GM21717 (cell line): ENCODE results near the gene OXCT1.
"Not testable (repeated sequence)": the region's sequence is repeated elsewhere in the genome, so short reads cannot be mapped to it uniquely, and the experiment has no call there.

Source experiments
- ATAC-seq: cut with Tn5 transposase; IDR thresholded peaks from one replicate; pipeline ENCODE4 v1.9.1; 2021; ENCODE audit warnings: mild to moderate bottlenecking, moderate library complexity; ENCODE audit not compliant: unreplicated experiment

OXCT1 gene

DNA sequence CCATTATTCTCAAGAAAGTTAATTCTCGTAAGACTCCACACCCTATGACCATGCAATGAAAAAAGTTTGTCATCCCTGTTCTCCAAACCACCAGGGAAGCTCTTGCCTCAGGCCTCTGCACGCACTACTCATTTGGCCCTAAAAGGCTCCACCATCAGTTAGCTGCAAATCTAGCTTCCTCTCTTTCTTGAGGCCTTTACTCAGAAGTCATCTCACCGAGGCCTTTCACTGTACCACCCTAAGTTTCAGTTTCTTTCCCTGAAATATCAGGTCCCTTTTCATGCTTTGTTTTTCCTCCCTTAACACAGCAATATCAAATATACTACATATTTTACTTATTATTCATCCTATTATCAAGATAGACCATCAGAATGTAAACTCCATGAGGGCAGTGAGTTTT is 39.1 kb downstream of the OXCT1 start:
- peak; percentile 85 for ATAC-seq

DNA sequence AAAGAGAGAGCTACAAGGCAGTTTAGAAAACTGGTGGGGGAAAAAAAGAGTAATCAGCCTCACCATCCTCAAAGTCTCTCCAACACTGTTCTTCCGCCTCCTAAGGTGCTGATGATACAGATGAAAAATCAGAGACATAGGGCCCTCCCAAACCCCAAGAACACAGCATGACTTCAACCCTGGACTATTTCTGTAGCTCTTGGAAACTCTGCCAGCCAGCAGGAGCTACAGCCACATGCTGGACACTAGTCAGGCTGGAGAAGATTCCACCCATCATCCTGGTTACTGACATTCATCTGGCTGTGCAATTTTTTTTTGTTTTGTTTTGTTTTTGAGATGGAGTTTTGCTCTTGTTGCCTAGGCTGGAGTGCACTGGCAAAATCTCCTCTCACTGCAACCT is 42.4 kb downstream of the OXCT1 start:
- ATAC-seq = no peak

DNA sequence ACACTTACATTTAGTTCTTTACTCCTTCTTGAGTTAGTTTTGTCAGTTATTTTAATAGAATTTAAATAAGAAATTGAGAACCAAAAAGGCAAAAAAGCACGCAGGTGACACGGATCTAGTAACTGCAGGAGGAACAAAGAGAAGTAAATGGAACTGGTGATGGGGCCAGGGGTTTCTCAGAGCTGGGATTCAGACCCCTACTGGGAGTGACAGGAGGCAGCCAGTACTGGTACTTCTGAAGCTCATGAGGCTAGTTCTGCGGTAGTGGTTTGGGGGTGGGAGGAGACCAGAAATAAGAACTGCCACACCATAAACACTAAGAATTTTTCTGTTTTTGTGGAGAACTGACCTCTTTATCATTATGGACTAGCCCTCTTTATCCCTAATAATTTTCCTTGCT is 48.2 kb downstream of the OXCT1 start:
- no peak for ATAC-seq

DNA sequence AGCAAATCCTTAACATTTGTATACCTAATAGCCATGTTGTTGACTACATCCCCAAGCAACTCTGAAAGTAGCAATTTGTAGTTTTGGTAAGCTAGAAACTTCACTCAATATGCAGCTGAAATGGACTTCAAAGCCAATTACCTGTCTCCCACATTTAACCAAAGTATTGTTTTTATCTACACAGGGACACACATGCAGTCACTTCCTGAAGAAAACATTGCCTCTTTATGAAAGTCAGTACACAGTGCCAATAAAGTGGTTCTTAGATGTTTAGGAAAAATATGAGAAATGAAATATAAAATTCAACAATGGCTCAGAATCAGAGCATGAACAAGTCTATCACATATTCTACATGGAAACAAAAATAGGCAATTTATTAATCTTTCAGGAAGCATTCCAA is 49.2 kb downstream of the OXCT1 start:
- no peak for ATAC-seq

DNA sequence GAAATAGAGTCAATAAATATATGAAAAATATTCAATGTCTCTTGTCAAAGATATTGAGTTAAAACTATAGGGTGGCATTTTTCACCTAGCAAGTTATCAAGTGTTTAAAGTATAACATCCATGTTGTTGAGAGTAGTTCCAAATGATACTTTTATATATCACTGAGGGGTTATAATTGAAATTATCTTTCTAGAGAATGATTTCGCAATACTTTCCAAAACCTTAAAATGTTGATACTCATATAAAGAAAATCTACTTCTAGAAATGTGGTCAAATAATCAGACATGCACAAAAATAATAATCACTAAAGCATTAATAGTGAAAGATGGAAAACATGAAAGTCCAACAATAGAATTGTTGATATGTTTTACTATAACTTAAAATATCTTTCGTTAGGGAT is 50.1 kb downstream of the OXCT1 start:
- no peak for ATAC-seq

DNA sequence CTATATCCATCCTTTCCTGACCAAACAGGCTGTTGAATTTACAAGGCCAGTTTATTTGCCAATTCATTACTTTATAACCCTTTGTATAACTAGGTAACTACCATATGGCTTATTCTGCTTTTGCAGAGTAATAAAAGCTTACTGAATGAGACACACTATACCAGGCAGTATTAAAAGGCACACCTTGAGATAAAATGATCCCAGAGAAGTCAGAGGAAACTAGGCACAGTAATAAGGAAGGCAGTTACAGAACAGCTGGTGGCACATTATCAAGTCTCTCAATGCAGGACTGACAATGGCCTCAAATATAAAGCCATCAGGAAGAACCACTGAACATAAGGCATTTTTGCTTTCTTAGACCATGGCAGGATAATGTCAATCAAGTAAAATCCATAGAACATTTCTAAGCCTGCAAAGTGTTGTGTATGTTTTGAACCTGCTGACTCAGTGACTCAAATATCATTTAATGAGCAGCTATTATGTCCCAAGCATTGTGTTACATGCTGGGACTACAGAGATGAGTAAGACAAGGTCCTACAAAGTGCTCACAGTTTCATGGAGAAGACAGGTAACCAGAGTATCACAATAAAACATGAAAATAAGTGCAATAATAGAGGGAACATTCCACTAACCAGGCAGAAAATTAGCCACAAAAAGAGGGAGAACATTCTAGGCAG is 52.5 kb downstream of the OXCT1 start:
- ATAC-seq = no peak

DNA sequence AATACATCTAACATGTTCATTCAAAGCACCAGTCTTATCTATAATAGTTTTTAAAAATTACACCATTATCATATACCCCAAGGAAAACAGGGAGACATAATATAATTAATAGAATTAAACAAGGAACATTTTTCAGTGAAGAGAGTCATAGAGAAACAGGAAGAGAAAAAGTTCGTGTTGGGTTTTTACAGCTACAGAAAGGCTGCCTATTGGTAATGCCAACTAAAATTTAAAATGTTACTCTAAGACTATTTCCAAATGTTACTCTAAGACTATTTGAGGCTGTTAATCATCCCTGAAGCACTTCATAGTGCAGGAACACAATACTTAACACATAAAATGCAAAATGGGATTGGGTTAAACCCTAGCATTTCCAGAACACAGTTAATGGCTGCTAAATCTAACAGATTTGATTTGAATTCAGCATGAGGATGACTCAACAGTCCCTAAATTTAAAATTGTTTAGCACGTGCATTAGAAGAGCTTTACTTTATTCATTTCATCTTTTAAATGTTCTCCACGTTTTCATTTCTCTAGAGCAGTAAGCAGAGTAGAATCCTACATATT is 54.5 kb downstream of the OXCT1 start:
- ATAC-seq = no peak

DNA sequence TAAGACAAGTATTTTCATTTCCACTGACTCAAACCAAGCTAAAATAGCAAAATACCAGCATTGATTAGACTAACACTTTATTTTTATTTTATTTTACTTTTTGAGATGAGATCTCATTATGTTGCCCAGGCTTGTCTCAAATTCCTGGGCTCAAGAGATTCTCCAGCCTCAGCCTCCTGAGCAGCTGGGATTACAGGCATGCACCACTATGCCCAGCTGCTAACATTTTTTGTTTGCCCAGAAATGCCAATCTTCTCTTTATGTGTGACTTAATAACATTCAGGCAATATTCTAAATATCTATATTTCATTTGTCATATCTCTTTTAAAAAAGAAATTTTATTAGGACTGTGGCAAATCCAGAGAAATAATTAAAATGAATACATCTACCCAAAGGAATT is 55.0 kb downstream of the OXCT1 start:
- no peak for ATAC-seq

DNA sequence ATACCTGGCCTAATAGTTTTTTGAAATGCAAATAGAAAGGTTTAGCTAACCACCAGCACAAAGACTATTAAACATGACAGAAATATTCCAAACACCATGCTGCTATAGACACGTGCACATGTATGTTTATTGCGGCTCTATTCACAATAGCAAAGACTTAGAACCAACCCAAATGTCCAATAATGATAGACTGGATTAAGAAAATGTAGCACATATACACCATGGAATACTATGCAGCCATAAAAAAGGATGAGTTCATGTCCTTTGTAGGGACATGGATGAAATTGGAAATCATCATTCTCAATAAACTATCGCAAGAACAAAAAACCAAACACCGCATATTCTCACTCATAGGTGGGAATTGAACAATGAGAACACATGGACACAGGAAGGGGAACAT is 55.9 kb downstream of the OXCT1 start:
- ATAC-seq = not testable (repeated sequence)

DNA sequence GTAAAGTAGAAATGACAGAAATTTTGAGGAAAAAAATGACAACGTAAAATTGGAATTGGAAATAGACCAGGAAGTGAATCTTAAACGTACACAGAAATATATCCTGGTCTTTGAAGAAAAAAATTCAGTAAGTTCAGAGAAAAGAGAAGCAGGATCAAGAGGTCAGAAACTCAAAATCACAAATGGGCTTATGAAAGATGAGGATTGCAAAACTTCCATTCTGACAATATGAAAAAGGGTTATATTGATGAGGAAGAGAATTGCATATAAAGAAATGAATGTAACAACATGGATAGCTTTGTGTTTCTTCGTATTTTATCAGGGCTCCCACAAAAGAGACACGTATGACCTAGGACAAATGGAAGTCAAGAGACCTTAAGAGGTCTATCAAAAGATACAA is 58.1 kb downstream of the OXCT1 start:
- ATAC-seq = no peak

DNA sequence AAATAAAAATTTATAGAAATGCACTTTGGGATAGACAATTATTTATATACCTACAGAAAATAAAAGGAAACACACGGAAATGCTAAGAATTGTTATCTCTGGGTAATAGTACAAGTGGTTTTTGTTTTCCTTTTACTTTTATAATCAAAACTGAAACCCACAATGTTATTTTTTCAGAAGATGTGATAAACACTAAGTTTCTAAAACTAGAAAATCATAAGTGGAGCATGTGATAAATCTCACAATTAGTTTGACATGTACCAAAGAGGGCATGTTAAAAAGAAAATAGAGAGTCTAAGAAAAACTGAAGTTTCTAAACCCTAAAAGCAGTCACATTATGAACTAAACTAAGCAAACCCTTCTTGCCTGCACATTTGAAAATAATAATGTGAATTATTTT is 61.1 kb downstream of the OXCT1 start:
- ATAC-seq = peak; percentile 53

DNA sequence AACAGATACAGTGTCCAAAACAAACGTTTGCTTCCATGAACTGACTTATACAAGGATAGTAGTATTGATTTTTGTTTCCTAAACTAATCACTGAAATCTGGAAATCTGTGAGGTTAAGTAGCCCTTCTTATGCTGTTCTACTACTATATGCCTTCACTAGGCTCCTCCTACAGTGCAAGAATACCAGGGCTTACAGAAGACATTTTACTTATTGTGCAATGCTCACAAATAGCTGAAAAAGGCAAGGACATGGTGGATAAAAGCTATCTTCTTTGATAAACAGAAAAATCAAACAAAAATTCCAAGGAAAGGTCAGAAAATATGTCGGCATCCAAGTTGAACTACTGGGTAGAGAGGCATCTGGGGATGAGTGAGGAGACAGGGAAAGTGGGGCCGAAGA is 61.9 kb downstream of the OXCT1 start:
- no peak for ATAC-seq

DNA sequence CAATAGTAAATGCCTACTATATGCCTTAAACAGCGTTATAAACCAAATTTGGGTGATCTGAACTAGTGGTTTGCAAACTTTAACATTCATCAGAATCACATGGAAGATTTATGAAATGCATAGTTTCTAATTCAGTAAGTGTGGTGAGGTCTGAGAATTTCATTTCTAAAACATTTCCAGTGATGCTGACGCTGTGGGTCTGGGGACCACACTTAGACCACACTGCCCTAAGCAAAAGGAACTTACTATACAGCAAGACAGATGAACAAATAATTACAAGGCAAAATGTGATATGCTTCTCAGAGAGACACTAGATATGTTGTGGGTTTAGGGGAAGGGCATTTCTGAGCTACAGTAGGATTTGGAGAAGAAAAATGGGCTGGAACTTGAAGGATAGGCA is 72.6 kb downstream of the OXCT1 start:
- ATAC-seq = no peak

DNA sequence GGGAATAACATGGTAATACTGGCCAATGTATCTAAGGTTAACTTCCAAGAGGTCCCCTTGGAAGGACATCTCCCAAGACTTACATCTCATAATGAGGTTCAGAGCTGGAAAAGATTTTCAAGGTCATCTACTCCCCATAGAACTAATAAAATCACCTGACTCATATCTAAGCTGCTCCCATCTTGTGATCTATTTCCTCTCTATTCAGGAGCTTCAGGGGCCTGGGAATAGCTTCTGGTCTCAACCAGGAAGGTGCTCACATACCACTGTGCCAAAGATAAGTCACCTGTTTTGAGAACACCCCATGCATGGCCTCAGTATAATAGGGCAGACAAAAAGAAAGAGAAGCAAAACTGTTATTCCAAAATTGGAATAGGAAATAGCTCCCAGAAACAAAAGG is 74.2 kb downstream of the OXCT1 start:
- ATAC-seq = no peak

DNA sequence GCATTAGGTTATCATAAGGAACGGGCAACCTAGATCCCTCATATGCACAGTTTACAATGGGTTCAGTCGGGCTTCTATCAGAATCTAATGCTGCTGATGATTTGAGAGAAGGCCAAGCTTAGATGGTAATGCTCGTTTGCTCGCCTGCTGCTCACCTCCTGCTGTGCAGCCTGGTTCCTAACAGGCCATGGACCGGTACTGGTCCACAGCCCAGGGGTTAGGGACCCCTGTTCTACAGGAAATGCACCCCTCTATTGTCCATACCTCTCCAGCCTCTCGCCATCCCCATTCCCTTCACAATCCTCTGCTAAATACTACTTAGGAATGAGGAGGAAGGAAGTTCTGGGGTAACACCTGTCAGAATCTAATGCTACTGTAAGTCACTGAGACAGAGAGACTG is 75.1 kb downstream of the OXCT1 start:
- no peak for ATAC-seq

DNA sequence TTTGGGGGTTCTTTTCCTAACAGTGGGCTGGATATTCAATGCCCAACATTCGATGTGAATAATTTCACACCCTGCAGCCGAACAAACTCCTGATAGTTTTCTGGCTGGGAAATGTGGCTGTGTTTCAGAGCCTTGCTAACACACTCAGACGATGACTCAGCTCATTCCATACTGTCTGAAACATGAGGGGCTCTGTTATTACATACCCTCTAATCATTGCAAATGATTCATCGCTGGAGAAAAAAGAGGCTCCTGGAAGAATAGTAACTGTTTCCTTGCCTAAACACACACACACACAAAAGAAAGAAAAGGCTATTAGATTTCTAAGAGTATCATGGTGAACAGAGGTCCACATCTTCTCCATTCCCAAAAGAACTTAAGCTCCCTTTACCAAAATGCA is 75.8 kb downstream of the OXCT1 start:
- ATAC-seq = no peak

DNA sequence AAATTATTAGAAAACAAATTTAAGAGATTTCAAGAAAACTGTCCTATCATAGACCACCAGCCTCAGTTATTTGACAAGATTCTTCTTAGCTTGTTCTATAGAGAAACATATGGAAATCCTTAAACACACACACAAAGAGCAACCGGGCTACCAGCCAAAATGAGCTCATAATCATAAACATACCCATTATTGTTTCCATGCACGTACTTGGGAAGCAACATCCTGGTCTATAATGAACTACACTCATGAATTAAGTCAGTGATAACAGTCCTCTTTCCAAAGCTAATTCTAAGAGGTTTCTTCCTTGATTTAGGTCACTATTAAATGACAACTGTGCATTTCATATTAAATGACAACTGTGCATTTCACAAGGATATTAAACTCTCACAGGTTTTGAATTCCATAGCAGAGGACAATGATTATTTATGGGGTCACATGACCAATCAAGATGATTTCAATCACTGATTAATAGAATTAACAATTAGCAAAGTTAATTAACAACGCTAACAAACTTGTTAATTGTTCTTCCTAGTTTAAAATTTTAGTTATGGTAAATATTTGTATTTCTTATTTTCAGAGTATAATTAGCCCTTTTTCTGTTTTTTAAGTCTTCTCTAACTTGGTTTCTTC is 77.0 kb downstream of the OXCT1 start:
- no peak for ATAC-seq

DNA sequence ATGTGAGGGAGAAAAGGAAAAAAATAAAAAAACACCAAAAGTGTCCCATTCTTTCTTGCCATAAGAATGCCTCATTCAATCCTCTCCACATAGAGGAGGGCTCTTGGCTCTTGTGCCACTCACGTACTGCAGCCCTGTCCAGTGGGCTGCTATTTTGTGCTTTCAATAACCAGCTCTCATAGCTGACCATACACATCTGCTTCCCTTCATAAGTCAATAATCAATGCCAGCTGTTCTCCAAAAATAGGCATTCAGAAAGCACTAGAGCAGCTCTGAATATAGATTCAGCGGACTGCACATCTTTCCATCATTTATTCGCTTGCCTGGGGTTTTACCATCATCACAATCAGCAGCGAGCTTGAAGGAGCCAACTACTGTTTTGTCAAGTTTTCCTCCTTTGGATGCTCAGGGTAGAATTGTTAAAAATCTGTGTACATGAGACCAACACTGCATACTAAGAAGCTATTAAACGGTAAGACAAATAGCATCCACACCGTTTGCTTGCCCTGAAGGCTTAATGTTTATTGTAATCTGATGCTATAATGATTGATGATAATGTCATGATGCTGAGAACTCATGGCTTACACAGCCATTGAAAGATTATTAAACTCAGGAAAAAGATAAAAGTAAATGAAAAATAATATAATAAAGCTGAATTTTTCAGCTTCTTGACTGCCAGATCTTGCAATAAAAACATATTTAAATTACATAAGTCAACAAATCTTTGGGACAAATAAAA is 80.0 kb downstream of the OXCT1 start:
- ATAC-seq = no peak

DNA sequence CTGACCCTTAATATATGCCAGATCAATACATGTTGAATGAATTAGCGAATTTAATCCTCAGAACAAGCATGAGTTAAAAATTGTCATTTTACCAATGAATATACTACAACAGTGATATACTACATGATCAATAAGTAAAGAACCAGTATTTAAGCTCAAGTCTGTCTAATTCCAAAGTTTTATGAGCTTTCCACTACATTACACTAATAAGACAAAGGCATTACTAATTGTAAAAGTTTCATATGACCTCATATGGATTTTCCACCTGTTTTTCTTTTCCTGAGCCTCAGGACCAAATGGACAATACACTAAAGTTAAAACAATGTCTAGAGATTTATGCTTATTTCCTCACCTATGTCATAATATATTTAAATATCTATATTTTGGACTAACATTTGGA is 80.8 kb downstream of the OXCT1 start:
- no peak for ATAC-seq

DNA sequence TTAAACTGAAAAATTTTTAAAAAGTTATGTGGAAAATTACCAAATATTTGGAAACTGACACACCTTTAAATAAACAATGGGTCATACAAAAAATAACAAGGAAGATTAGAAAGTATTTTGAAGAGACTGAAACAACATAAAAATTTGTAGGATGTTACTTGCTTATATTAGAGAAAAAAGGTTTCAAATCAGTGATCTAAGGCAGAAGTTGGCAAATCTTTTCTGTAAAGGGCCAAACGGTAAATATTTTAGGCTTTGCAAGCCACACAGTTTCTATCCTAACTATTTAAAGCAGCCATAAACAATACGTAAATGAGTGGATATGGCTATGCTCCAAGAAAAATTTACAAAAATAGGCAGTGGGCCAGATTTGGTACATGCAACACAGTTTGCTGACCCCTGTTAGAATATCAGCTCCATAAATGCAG is 81.3 kb downstream of the OXCT1 start:
- ATAC-seq = no peak

DNA sequence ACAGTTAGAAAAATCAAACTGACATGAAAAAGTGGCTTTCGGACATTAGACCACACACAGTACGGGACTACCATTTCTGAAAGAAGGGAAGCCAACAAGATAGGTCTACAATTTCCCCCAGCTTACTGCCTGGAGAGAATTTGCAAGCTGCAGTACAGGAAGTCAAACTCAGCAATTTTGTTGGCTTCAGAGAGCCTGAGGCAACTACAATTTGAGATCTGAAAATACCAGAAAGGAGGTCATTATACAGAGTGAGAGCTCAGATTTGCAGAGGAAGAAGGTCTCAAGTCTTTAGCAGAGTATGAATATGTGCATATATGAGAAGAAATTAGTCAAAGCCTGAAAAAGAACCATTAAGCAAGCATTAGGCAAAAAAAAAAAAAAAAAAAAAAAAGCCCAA is 83.0 kb downstream of the OXCT1 start:
- no peak for ATAC-seq

DNA sequence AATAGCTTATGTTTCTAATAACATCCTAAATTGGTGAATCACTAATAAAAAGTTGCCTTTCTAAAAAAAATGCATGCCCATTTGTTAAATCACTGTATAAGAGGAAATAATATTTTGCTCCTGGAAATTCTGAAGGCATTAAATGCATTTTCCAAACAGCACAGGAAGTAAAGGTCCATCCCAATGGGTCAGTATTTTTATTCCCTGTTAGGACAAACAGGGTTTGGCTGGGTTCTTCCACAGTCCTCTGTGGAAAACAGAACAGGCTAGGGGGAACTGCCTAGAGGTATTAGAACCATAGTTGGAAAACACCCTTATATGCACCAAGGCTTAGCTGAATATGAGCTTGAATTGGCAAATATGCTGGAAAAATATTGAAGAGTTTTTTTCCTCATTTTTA is 85.2 kb downstream of the OXCT1 start:
- no peak for ATAC-seq
